Measurements from ENCODE around the gene TOR3A. TPM values are rescaled to one million over a fixed set of nuclear protein-coding genes. Genes with fewer than 3 reads are reported as not detected.
A peak's percentile ranks its signal among the peaks of the same experiment; 100 is the strongest.

TOR3A gene
- polyA plus RNA-seq, 4 donors: 24.6 to 28.2 (median 25.0) TPM

GRCh38 chr1:179061360-179062282 is 20.2 kb upstream of the TOR3A start:
- no peak for DNase-seq (ENCODE audit: low read depth in 4 of 4, low spot score in 3 of 4)

GRCh38 chr1:179066471-179066870 is 15.4 kb upstream of the TOR3A start:
- no peak for DNase-seq (ENCODE audit: low read depth in 4 of 4, low spot score in 3 of 4)

GRCh38 chr1:179077396-179077795 is 4.5 kb upstream of the TOR3A start:
- no peak for DNase-seq (ENCODE audit: low read depth in 4 of 4, low spot score in 3 of 4)

- peak in 1 of 4 donors; percentile 49 for DNase-seq (ENCODE audit: low read depth in 4 of 4, low spot score in 3 of 4)
Measured at GRCh38 chr1:179079113-179079761, 2.6 kb upstream of the TOR3A start.

GRCh38 chr1:179080866-179081686 is 794 bp upstream of the TOR3A start:
- DNase-seq (ENCODE audit: low read depth in 4 of 4, low spot score in 3 of 4): no peak

GRCh38 chr1:179082333-179082998 is 596 bp downstream of the TOR3A start:
- DNase-seq (ENCODE audit: low read depth in 4 of 4, low spot score in 3 of 4): no peak

- DNase-seq (ENCODE audit: low read depth in 4 of 4, low spot score in 3 of 4): no peak
Measured at GRCh38 chr1:179082999-179083335, 1.1 kb downstream of the TOR3A start.

GRCh38 chr1:179083533-179083932 is 1.7 kb downstream of the TOR3A start:
- no peak for DNase-seq (ENCODE audit: low read depth in 4 of 4, low spot score in 3 of 4)

- DNase-seq (ENCODE audit: low read depth in 4 of 4, low spot score in 3 of 4): no peak
Measured at GRCh38 chr1:179087665-179088064, 5.8 kb downstream of the TOR3A start.

GRCh38 chr1:179089827-179090482 is 8.1 kb downstream of the TOR3A start:
- DNase-seq (ENCODE audit: low read depth in 4 of 4, low spot score in 3 of 4): no peak

- DNase-seq (ENCODE audit: low read depth in 4 of 4, low spot score in 3 of 4): no peak
Measured at GRCh38 chr1:179090522-179090921, 8.7 kb downstream of the TOR3A start.

GRCh38 chr1:179090923-179091322 is 9.1 kb downstream of the TOR3A start:
- no peak for DNase-seq (ENCODE audit: low read depth in 4 of 4, low spot score in 3 of 4)

- no peak for DNase-seq (ENCODE audit: low read depth in 4 of 4, low spot score in 3 of 4)
Measured at GRCh38 chr1:179091691-179092165, 9.9 kb downstream of the TOR3A start.

GRCh38 chr1:179092896-179093461 is 11.1 kb downstream of the TOR3A start:
- DNase-seq (ENCODE audit: low read depth in 4 of 4, low spot score in 3 of 4): no peak

GRCh38 chr1:179094818-179095217 is 12.9 kb downstream of the TOR3A start:
- DNase-seq (ENCODE audit: low read depth in 4 of 4, low spot score in 3 of 4): no peak

GRCh38 chr1:179095377-179095776 is 13.5 kb downstream of the TOR3A start:
- DNase-seq (ENCODE audit: low read depth in 4 of 4, low spot score in 3 of 4): no peak

GRCh38 chr1:179095924-179096323 is 14.1 kb downstream of the TOR3A start:
- DNase-seq (ENCODE audit: low read depth in 4 of 4, low spot score in 3 of 4): no peak

GRCh38 chr1:179099891-179100290 is 18.0 kb downstream of the TOR3A start:
- no peak for DNase-seq (ENCODE audit: low read depth in 4 of 4, low spot score in 3 of 4)

GRCh38 chr1:179101566-179101965 is 19.7 kb downstream of the TOR3A start:
- DNase-seq (ENCODE audit: low read depth in 4 of 4, low spot score in 3 of 4): no peak

GRCh38 chr1:179103999-179104398 is 22.1 kb downstream of the TOR3A start:
- no peak for DNase-seq (ENCODE audit: low read depth in 4 of 4, low spot score in 3 of 4)
